PC-3 (cell line): ENCODE data around the gene SSNA1.

Experiments
- CTCF ChIP-seq: fragments of 300-600 bp; sonication (generic); conservative IDR thresholded peaks from 2 replicates; pipeline ENCODE4 v1.5.1; 2017; ENCODE audit warnings: antibody characterized with exemption, low read depth, mild to moderate bottlenecking, low read length
- EZH2 ChIP-seq: fragments of 300-600 bp; sonication (generic); IDR thresholded peaks from one replicate; pipeline ENCODE4 v1.6.1; 2017; ENCODE audit warnings: antibody characterized with exemption, mild to moderate bottlenecking, low read length; ENCODE audit not compliant: unreplicated experiment

DNA sequence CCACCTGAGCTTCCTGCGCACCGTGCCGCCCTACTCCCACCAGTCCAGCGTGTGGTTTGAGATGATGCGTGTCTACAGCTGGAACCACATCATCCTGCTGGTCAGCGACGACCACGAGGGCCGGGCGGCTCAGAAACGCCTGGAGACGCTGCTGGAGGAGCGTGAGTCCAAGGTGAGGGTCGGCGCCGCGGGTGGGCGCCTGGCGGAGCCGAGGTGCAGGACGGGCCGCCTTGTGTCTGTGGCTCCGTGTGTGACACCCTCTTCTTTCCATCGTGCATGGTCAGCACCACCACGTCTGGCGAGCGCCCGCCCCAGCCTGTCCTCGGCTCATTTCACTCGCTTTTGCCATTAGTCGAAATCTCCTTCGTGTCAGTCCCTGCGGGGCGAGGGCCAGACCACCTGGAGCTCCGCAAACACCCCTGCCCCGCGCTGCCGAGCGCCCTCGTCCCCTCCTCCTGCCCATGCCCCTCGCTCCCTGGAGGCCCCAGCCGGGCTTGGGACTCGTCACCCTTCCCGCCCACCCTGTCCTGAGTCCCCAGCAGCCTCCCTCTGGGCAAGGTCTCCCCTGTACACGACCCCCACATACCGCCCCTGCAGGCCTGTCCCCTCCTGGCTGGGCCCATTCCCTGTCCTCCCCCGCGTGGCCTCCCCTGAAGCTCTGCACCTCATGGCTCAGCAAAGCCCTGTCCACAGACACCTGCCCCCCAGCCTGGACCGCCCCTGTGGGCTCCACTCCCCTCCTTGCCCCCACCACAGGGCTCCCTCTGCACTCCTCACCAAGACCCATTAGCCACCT lies 42.5 kb upstream of the SSNA1 start:
- TF ChIP-seq CTCF, result no peak
- no peak for TF ChIP-seq EZH2
